ENCODE data around the gene HLA-DRA.

GRCh38 chr6:32413427-32414047, 26.1 kb upstream of the HLA-DRA start:
- TF ChIP-seq TARDBP (IDR thresholded peaks at IDR 0.05) (no peak), ELF4 (IDR thresholded peaks at IDR 0.05) (no peak), ARNT (IDR thresholded peaks at IDR 0.05) (no peak), SP1 (IDR thresholded peaks at IDR 0.05) (no peak), HDGF (IDR thresholded peaks at IDR 0.05; ENCODE audit: borderline replicate concordance) (no peak), SUZ12 (IDR thresholded peaks at IDR 0.05) (no peak), PKNOX1 (IDR thresholded peaks at IDR 0.05) (no peak), FOXK2 (IDR thresholded peaks at IDR 0.05) (no peak), NFRKB (IDR thresholded peaks at IDR 0.05) (no peak), BHLHE40 (IDR thresholded peaks at IDR 0.05; ENCODE audit: borderline replicate concordance) (no peak), FOXM1 (IDR thresholded peaks at IDR 0.05; ENCODE audit: borderline replicate concordance) (no peak), LEF1 (IDR thresholded peaks at IDR 0.05; ENCODE audit: borderline replicate concordance) (no peak), CTBP1 (IDR thresholded peaks at IDR 0.05; ENCODE audit: borderline replicate concordance) (no peak), FOXA1 (IDR thresholded peaks at IDR 0.05) (no peak)

Measured in HEK293T (cell line).